GM21390 (cell line): ENCODE data around the gene ADGRG6.

Experiments
- ATAC-seq: cut with Tn5 transposase; IDR thresholded peaks from one replicate; pipeline ENCODE4 v1.9.1; 2021; ENCODE audit not compliant: unreplicated experiment

The ADGRG6 gene

GRCh38 chr6:142320366-142320765, 18.6 kb downstream of the ADGRG6 start:
- ATAC-seq, result no peak

- no peak for ATAC-seq
Measured at GRCh38 chr6:142321451-142321850, 19.6 kb downstream of the ADGRG6 start.

DNA sequence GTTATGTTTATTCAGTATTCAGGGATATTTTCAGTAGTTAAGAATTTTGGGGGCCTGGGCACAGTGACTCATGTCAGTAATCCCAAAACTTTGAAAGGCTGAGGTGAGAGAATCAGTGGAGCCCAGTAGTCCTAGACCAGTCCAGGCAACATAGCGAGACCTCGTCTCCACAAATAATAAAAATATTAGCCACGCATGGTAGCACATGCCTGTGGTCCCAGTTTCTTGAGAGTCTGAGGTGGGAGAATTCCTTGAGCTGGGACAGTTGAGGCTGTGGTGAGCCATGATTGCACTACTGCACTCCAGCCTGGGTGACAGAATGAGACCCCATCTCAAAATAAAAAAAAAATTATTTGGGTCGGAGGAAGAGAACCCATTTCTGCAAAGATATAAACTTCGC, 20.3 kb downstream of the ADGRG6 start:
- no peak for ATAC-seq

GRCh38 chr6:142322504-142323198, 20.8 kb downstream of the ADGRG6 start:
- no peak for ATAC-seq

DNA sequence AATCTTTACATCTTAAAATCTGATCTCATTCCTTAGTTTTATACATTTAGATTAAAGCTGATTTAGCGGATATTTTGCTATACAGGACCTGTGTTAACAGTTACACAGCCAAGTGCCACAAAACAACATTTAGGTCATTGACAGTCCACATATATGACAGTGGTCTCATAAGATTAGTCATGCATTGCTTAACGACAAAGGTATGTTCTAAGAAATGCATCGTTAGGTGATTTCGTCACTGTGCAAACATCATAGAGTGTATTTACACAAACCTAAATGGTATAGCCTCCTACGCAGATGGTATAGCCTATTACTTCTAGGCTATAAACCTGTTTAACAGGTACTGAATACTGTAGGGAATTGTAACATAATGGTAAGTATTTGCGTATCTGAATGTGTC, 21.6 kb downstream of the ADGRG6 start:
- no peak for ATAC-seq

GRCh38 chr6:142324111-142324510, 22.3 kb downstream of the ADGRG6 start:
- no peak for ATAC-seq

- no peak for ATAC-seq
Measured at GRCh38 chr6:142325111-142325510, 23.3 kb downstream of the ADGRG6 start.

DNA sequence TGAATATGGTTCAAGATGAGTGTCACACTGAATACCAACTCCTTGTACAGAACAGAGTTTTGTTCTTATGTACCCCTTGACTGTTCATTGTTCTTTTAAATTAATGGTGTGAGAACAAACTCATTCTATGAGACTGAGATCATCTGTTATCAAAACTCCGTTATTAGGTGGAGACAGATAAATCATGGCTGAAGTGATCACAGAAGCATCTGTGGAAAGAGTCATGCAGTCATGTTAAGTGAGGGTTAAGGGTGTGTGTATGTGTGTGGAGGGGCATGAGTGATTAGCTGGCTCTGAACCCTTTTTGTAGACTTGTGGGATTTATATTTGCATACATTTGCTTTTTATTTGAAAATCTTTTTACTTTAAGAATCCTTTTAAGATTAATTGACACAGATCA, 24.7 kb downstream of the ADGRG6 start:
- no peak for ATAC-seq

GRCh38 chr6:142328070-142328469, 26.3 kb downstream of the ADGRG6 start:
- ATAC-seq, result no peak

GRCh38 chr6:142329486-142330113, 27.8 kb downstream of the ADGRG6 start:
- ATAC-seq, result no peak

DNA sequence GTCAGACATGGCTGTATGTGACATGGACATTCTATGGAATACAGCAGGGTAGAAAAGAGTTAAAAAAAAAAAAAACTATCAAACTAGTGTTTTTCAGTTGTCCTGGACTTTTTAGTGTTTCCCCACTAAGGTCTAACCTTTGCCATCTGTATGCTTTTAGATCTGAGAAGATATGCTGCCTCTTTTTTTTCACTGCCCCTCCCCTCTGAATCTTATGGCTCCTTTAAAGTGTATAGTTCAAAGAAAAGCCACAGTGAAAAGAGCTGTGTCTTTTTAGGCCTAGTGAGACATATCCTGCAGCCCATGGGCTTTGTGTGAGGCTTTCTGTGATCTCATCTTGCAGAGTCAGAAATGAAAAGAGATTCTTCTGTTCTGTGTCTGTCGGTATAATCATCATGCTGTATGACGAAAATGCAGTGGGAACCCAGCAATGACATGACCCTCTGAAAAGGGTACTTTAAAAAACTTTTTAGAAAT, 29.3 kb downstream of the ADGRG6 start:
- ATAC-seq, result no peak

DNA sequence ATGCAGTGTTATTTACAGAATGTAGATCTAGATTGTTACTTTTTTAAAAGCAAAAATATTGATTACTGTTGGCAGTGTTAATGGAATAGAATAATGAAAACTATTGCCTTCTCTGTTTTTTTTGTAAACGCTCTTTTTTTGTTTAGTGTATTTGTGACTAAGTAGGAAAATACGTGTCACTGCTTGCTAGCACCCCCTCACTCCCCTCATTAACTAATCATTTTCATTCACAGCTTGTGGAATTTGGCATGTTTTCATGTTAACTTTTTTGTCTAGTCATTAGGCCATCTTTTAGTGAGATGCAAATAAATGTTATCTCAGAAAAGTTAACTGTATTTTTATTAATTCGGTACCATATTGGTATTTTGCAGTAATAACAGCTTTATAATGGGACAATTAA, 29.8 kb downstream of the ADGRG6 start:
- no peak for ATAC-seq

GRCh38 chr6:142332393-142333098, 30.7 kb downstream of the ADGRG6 start:
- ATAC-seq, result no peak

- no peak for ATAC-seq
Measured at GRCh38 chr6:142333431-142333830, 31.6 kb downstream of the ADGRG6 start.

- ATAC-seq, result no peak
Measured at GRCh38 chr6:142334294-142334693, 32.5 kb downstream of the ADGRG6 start.

DNA sequence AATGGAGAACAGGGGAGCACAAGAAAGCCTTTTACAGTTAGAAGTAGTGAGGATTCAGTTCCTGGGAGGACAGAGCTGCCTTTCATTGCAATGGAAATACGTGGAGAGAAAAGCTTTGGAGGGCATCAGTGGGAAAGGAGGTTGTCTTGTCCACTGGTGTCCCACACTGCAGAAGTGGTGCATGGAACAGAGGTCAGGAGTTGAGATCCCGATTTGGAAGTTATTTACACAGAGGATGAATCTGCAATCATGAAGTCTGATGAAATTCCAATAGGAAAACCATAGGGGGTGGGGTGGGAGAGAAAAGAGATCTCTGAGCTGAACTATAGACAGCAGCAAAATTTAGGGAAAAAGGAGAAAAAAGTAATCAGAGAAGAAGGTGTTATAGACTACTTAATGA, 33.6 kb downstream of the ADGRG6 start:
- ATAC-seq, result no peak

DNA sequence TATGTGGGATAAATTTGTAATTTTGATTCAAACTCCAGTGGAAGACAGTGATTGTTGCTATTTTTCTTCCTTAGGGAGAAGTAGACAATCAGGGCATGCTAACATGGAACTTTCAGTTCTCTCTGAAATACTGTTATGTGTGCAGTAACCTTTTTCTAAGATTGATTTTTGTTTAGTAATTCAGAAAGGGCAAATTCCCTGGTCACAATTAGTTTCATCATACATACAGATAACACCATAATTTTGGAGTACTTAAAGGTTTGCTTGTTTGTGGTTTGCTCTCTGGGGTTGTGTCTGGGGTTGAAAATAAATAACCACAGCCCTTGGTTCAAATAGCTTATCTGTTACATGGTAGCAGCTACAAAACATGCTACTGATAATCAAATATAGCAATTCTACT, 34.4 kb downstream of the ADGRG6 start:
- no peak for ATAC-seq

DNA sequence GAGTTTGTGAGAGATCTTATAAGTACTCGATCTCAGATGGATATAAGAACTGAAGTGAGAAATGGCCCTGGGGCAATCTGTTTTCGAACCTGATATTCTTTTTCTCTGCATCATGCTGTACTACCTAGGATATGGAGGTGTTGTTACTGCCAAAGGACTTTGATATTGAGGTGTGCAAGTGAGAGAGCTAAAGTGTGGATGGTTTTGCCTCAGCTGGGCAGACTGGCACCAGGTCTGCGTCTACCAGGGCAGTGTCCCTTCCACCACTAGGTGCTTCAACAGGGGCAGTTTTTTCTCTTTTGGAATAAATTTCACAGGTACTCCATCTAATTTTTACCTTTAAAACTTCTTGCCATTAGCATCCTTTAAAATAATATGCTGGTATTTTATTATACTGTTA, 35.0 kb downstream of the ADGRG6 start:
- ATAC-seq, result no peak

DNA sequence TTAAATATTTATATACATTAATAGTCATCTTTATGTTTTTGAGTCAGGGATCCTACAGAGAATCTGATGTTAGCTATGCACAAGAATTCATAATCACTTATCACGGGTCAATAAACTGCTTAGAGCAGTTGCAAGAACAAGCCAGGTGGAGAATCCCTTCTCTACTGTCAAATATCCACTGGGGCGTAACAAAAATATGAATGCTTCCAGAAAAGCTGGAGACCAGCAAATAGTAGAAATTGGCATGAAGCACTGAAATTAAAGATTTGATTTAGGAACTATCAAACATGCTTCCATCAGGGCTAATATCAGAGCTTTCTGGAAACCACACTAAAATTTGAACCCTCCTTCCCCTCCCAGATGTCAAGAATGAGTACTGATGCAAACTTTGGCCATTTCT, 37.3 kb downstream of the ADGRG6 start:
- no peak for ATAC-seq

GRCh38 chr6:142339968-142340658, 38.3 kb downstream of the ADGRG6 start:
- no peak for ATAC-seq

DNA sequence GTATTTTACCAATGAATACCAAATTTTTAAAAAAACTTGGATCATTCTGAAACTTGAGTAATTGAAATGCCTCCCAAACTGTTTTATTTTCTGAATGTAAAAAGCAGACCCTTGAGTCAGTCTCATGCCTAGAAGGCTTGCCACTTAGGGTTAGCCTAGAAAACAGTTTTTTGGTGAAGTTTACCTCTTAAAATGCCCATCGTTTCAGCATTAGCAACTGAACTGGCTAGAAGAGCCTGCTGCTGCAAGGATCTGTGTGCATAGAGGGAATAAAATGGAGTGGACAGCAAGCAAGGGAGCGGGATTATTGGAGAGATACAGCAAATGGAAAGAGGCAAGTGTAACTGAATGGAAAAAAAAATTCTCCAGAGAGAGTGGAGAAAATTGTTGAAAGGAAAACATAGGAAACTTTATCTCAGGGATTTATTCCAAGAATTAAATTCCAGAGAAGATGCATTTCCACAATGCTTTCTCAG, 40.1 kb downstream of the ADGRG6 start:
- ATAC-seq, result no peak
